AG08395 (cell line): Measurements from ENCODE around the gene MDGA2.

Experiments used
- DNase-seq: peaks from one replicate; pipeline ENCODE4 v3.0.0; 2012; ENCODE audit warnings: mixed read lengths, low spot score

Gene MDGA2

GRCh38 chr14:47485421-47485820 lies 190.0 kb downstream of the MDGA2 start:
- no peak for DNase-seq

- no peak for DNase-seq
Observed at GRCh38 chr14:47483449-47483848, 192.0 kb downstream of the MDGA2 start.

- DNase-seq: no peak
Observed at GRCh38 chr14:47471075-47471474, 204.3 kb downstream of the MDGA2 start.

- no peak for DNase-seq
Observed at GRCh38 chr14:47466916-47467315, 208.5 kb downstream of the MDGA2 start.

- no peak for DNase-seq
Observed at GRCh38 chr14:47454025-47454424, 221.4 kb downstream of the MDGA2 start.

GRCh38 chr14:47447076-47447475 lies 228.3 kb downstream of the MDGA2 start:
- no peak for DNase-seq

- no peak for DNase-seq
Observed at GRCh38 chr14:47442211-47442610, 233.2 kb downstream of the MDGA2 start.

GRCh38 chr14:47439953-47440352 lies 235.5 kb downstream of the MDGA2 start:
- DNase-seq: no peak

- no peak for DNase-seq
Observed at GRCh38 chr14:47438650-47439140, 236.7 kb downstream of the MDGA2 start.

- DNase-seq: no peak
Observed at GRCh38 chr14:47435331-47435965, 240.0 kb downstream of the MDGA2 start.

- no peak for DNase-seq
Observed at GRCh38 chr14:47427629-47428028, 247.8 kb downstream of the MDGA2 start.

GRCh38 chr14:47425302-47425701 lies 250.1 kb downstream of the MDGA2 start:
- no peak for DNase-seq

- no peak for DNase-seq
Observed at GRCh38 chr14:47422191-47422590, 253.2 kb downstream of the MDGA2 start.

GRCh38 chr14:47411523-47411922 lies 263.9 kb downstream of the MDGA2 start:
- DNase-seq: no peak

GRCh38 chr14:47392326-47392725 lies 283.1 kb downstream of the MDGA2 start:
- no peak for DNase-seq

GRCh38 chr14:47390831-47391504 lies 284.4 kb downstream of the MDGA2 start:
- DNase-seq: no peak

GRCh38 chr14:47389535-47389934 lies 285.9 kb downstream of the MDGA2 start:
- no peak for DNase-seq

GRCh38 chr14:47366006-47366405 lies 309.4 kb downstream of the MDGA2 start:
- no peak for DNase-seq

GRCh38 chr14:47365233-47365632 lies 310.2 kb downstream of the MDGA2 start:
- no peak for DNase-seq

- DNase-seq: no peak
Observed at GRCh38 chr14:47353186-47353585, 322.2 kb downstream of the MDGA2 start.

GRCh38 chr14:47346849-47347248 lies 328.6 kb downstream of the MDGA2 start:
- DNase-seq: no peak

GRCh38 chr14:47345016-47345415 lies 330.4 kb downstream of the MDGA2 start:
- no peak for DNase-seq

GRCh38 chr14:47332939-47333338 lies 342.5 kb downstream of the MDGA2 start:
- no peak for DNase-seq

- no peak for DNase-seq
Observed at GRCh38 chr14:47332106-47332505, 343.3 kb downstream of the MDGA2 start.
